Stomach (tissue), 9 donors: ENCODE results near the gene ZNF280D. TPM values are rescaled to one million over a fixed set of nuclear protein-coding genes. Genes with fewer than 3 reads are reported as not detected.
A peak's percentile ranks its signal among the peaks of the same experiment; 100 is the strongest.

Experiments
- DNase-seq, 2 donors: peaks; one replicate each; pipeline versions ENCODE4 v3.0.0 to v3.0.0-alpha.2; 2013 to 2019
- H3K27ac ChIP-seq, 5 donors: fragments of 200-600 bp in 4 of 5; sonication (generic) in 4 of 5; one replicate each; pipeline ENCODE4 v1.5.1; 2013 to 2019; ENCODE audit warnings: mild to moderate bottlenecking in 1 of 5, moderate library complexity in 1 of 5
- H3K27me3 ChIP-seq, 3 donors: fragments of 200-600 bp; sonication (generic); one replicate each; pipeline ENCODE4 v1.5.1; 2017 to 2019; ENCODE audit warnings: mixed run types in 1 of 3
- H3K36me3 ChIP-seq, 4 donors: fragments of 200-600 bp; sonication (generic); 1 replicate in 3 of 4; 2 replicates in 1 of 4; pipeline ENCODE4 v1.5.1; 2016 to 2019
- H3K4me1 ChIP-seq, 4 donors: fragments of 200-600 bp; sonication (generic); one replicate each; pipeline ENCODE4 v1.5.1; 2016 to 2019
- H3K4me3 ChIP-seq, 4 donors: fragments of 200-600 bp; sonication (generic) in 3 of 4; one replicate each; pipeline ENCODE4 v1.5.1; 2016 to 2019; ENCODE audit warnings: mild to moderate bottlenecking in 1 of 4
- H3K9me3 ChIP-seq, 4 donors: fragments of 200-600 bp; sonication (generic); one replicate each; pipeline ENCODE4 v1.5.1; 2016 to 2019
- CTCF ChIP-seq, 7 experiments: fragments of 450-650 bp in 4 of 7; fragments of 200-600 bp in 3 of 7; sonication (generic) in 3 of 7; IDR thresholded peaks; one replicate each; pipeline ENCODE4 v1.5.1; 2016 to 2019; ENCODE audit warnings: antibody characterized with exemption in 7 of 7, control low read depth in 2 of 7, mild to moderate bottlenecking in 1 of 7
- EP300 ChIP-seq: sonication (generic); formaldehyde crosslinking; IDR thresholded peaks from one replicate; pipeline ENCODE4 v1.6.1; 2017; ENCODE audit warnings: antibody characterized with exemption
- POLR2A ChIP-seq, 4 donors: fragments of 450-650 bp; IDR thresholded peaks; one replicate each; pipeline ENCODE4 v1.6.1; 2016; ENCODE audit warnings: antibody characterized with exemption in 4 of 4, control low read depth in 2 of 4, mild to moderate bottlenecking in 1 of 4, moderate library complexity in 1 of 4
- POLR2AphosphoS5 ChIP-seq, 3 donors: sonication (generic); formaldehyde crosslinking; IDR thresholded peaks; one replicate each; pipeline ENCODE4 v1.6.1; 2016; ENCODE audit warnings: antibody characterized with exemption in 3 of 3
- WGBS, 5 donors: extraction: QIAGEN DNeasy Blood & Tissue Kit in 3 of 5; methylation state at CpG; one replicate each; pipeline versions ENCODE4 v1.1.5 to v1.1.7; 2013 to 2018; 5-methylcytosine and 5-hydroxymethylcytosine counted together
- intact Hi-C: fragments of 100-400 bp; cut with DNase I; formaldehyde crosslinking; loops from one replicate; pipeline ENCODE4 v1.15.1; 2023; ENCODE audit warnings: low total_unique reads
- polyA plus RNA-seq, 3 donors: library from polyadenylated mRNA; stranded (reverse); fragments of 200-250 nt; gene quantifications; one replicate each; pipeline ENCODE4 v1.2.3, GENCODE V29; 2013
- total RNA-seq, 5 donors: library from RNA; depleted of rRNA; stranded (reverse); fragments of >200 nt; gene quantifications; one replicate each; pipeline versions ENCODE4 v1.1.0 to v1.2.3, GENCODE V29; 2014 to 2016
- donor health status: healthy with polysubstance abuse.
- donor health status: Bipolar disorder and iron deficiency.
- donor health status: healthy.

The ZNF280D gene
- total and polyA plus RNA-seq, 8 donors: 7.6 to 142 (median 33.3) TPM

GRCh38 chr15:56631765-56632164, 101.5 kb downstream of the ZNF280D start:
- WGBS, 5 donors: 28 to 47% (median 37%) methylated on average over 3 of the region's 3 CpGs

GRCh38 chr15:56628893-56629532, 104.3 kb downstream of the ZNF280D start:
- no peak for TF ChIP-seq POLR2AphosphoS5 (IDR thresholded peaks at IDR 0.05)
- TF ChIP-seq CTCF (IDR thresholded peaks at IDR 0.05): no peak
- no peak for TF ChIP-seq EP300
- TF ChIP-seq POLR2A (IDR thresholded peaks at IDR 0.05): no peak
- Histone ChIP-seq H3K4me3 (no peak overlapping the region), H3K9me3 (no peaks in the 10 kb centered on the region), H3K27ac (no peak overlapping the region), H3K36me3 (peaks cover 0 to 18% (median 3%) of the 10 kb centered on the region in 4 donors), H3K27me3 (no peaks in the 10 kb centered on the region), H3K4me1 (peaks cover 0 to 10% (median 0%) of the 10 kb centered on the region in 4 donors)
- WGBS, 5 donors: 70 to 81% (median 75%) methylated on average over 2 of the region's 2 CpGs
- intact Hi-C loops: no loop called here
- DNase-seq: no peak

More at GRCh38 chr15:56631765-56632164, 101.5 kb downstream of the ZNF280D start:
- H3K36me3 ChIP-seq: peaks cover 0 to 16% (median 3%) of the 10 kb centered on the region in 4 donors
- intact Hi-C loops: no loop called here
- DNase-seq: peak in 1 of 2 donors; percentile 20
- no peaks in the 10 kb centered on the region for H3K27me3 ChIP-seq
- TF ChIP-seq POLR2AphosphoS5 (IDR thresholded peaks at IDR 0.05) (peak in 1 of 3 donors; percentile 6), CTCF (IDR thresholded peaks at IDR 0.05) (no peak)
- H3K4me3 ChIP-seq: no peak overlapping the region
- peak overlapping the region in 1 of 5 donors; percentile 49 for H3K27ac ChIP-seq
- H3K4me1 ChIP-seq: peaks cover 0 to 10% (median 0%) of the 10 kb centered on the region in 4 donors
- H3K9me3 ChIP-seq: no peaks in the 10 kb centered on the region

GRCh38 chr15:56619887-56620286, 113.4 kb downstream of the ZNF280D start:
- Histone ChIP-seq H3K4me3 (no peak overlapping the region), H3K4me1 (peaks cover 0 to 5% (median 0%) of the 10 kb centered on the region in 4 donors), H3K27me3 (no peaks in the 10 kb centered on the region), H3K9me3 (peaks cover 0 to 3% (median 0%) of the 10 kb centered on the region in 4 donors), H3K27ac (no peak overlapping the region), H3K36me3 (peaks cover 0 to 7% (median 0%) of the 10 kb centered on the region in 4 donors)
- 41 to 76% (median 68%) methylated on average over 2 of the region's 2 CpGs for WGBS, 5 donors
- no peak for DNase-seq
- TF ChIP-seq CTCF (IDR thresholded peaks at IDR 0.05) (no peak), EP300 (no peak), POLR2A (IDR thresholded peaks at IDR 0.05) (no peak), POLR2AphosphoS5 (IDR thresholded peaks at IDR 0.05) (no peak)
- intact Hi-C loops: no loop called here

DNA sequence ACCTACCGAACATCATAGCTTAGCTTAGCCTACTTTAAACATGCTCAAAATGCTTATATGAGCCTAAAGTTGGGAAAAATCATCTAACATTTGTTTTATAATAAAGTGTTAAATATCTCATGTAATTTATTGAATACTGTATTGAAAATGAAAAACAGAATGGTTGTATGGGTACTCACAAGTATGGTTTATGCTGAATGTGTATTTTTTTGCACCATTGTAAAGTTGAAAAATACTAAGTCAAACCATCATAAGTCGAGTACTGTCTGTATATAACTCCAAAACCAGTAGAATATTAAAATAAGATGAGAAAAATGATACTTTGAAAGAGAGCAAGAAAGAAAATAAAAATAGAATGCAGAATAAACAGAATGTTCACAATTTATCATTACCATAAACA, 115.7 kb downstream of the ZNF280D start:
- H3K4me3 ChIP-seq: no peak overlapping the region
- H3K9me3 ChIP-seq: peaks cover 0 to 3% (median 0%) of the 10 kb centered on the region in 4 donors
- WGBS, 5 donors: 90 to 98% (median 94%) methylated on average over 2 of the region's 2 CpGs
- TF ChIP-seq POLR2AphosphoS5 (IDR thresholded peaks at IDR 0.05): no peak
- intact Hi-C loops: no loop called here
- DNase-seq: no peak
- no peak overlapping the region for H3K27ac ChIP-seq
- no peaks in the 10 kb centered on the region for H3K36me3 ChIP-seq
- no peaks in the 10 kb centered on the region for H3K27me3 ChIP-seq
- H3K4me1 ChIP-seq: peaks cover 0 to 5% (median 0%) of the 10 kb centered on the region in 4 donors

DNA sequence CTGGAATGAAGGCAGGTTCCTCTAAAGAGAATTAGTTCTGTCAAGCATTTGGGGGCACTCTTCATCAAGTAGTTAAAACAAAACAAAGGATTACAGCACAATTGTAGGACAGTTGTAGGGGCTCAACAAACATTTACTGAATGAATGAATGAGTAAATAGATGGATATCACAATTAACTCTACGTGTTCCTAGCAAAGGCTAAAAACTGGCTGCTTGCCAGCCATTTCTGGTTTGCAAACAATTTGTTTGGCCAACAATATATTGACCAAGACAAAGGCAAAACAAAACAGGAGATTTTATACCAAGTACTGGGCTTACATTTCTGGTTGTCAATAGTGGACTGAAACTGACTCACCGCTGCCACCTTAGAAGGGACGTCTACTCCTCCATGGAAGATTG, 116.8 kb downstream of the ZNF280D start:
- H3K36me3 ChIP-seq: no peaks in the 10 kb centered on the region
- no peak for DNase-seq
- peaks cover 0 to 3% (median 0%) of the 10 kb centered on the region in 4 donors for H3K9me3 ChIP-seq
- H3K4me3 ChIP-seq: no peak overlapping the region
- 64 to 81% (median 72%) methylated on average over 3 of the region's 3 CpGs for WGBS, 5 donors
- intact Hi-C loops: no loop called here
- no peaks in the 10 kb centered on the region for H3K4me1 ChIP-seq
- TF ChIP-seq CTCF (IDR thresholded peaks at IDR 0.05) (no peak), POLR2AphosphoS5 (IDR thresholded peaks at IDR 0.05) (no peak), EP300 (no peak), POLR2A (IDR thresholded peaks at IDR 0.05) (no peak)
- H3K27ac ChIP-seq: no peak overlapping the region
- no peaks in the 10 kb centered on the region for H3K27me3 ChIP-seq
